Middle frontal gyrus (tissue), 1 donor: ENCODE results near the gene NETO1.

Source experiments
- DNase-seq: peaks from one replicate; pipeline ENCODE4 v3.0.0-alpha.2; 2015; ENCODE audit warnings: low spot score; ENCODE audit errors: extremely low spot score

NETO1 gene

GRCh38 chr18:72846736-72847533 lies 20.9 kb downstream of the NETO1 start:
- no peak for DNase-seq

GRCh38 chr18:72843743-72844142 lies 24.0 kb downstream of the NETO1 start:
- DNase-seq, result no peak

GRCh38 chr18:72840109-72840508 lies 27.7 kb downstream of the NETO1 start:
- no peak for DNase-seq

GRCh38 chr18:72834731-72835130 lies 33.1 kb downstream of the NETO1 start:
- DNase-seq, result no peak

- no peak for DNase-seq
These were observed 34.3 kb downstream of the NETO1 start for GRCh38 chr18:72833471-72833870.

GRCh38 chr18:72830109-72830508 lies 37.7 kb downstream of the NETO1 start:
- peak; percentile 82 for DNase-seq

- no peak for DNase-seq
These were observed 39.2 kb downstream of the NETO1 start for GRCh38 chr18:72828601-72829000.

- DNase-seq, result no peak
These were observed 41.1 kb downstream of the NETO1 start for GRCh38 chr18:72826736-72827135.

- no peak for DNase-seq
These were observed 44.4 kb downstream of the NETO1 start for GRCh38 chr18:72823345-72823744.

GRCh38 chr18:72822202-72822601 lies 45.6 kb downstream of the NETO1 start:
- DNase-seq, result no peak

- DNase-seq, result no peak
These were observed 47.2 kb downstream of the NETO1 start for GRCh38 chr18:72820571-72820970.

- DNase-seq, result no peak
These were observed 48.7 kb downstream of the NETO1 start for GRCh38 chr18:72819050-72819449.

- no peak for DNase-seq
These were observed 56.7 kb downstream of the NETO1 start for GRCh38 chr18:72811047-72811446.

GRCh38 chr18:72808680-72809079 lies 59.1 kb downstream of the NETO1 start:
- no peak for DNase-seq

- DNase-seq, result no peak
These were observed 68.7 kb downstream of the NETO1 start for GRCh38 chr18:72799106-72799505.

GRCh38 chr18:72783530-72783929 lies 84.3 kb downstream of the NETO1 start:
- DNase-seq, result no peak

- no peak for DNase-seq
These were observed 92.9 kb downstream of the NETO1 start for GRCh38 chr18:72774914-72775313.

- DNase-seq, result no peak
These were observed 94.9 kb downstream of the NETO1 start for GRCh38 chr18:72772916-72773315.

- DNase-seq, result no peak
These were observed 99.0 kb downstream of the NETO1 start for GRCh38 chr18:72768681-72769229.

GRCh38 chr18:72762515-72763122 lies 105.2 kb downstream of the NETO1 start:
- DNase-seq, result peak; percentile 48

GRCh38 chr18:72752220-72752619 lies 115.6 kb downstream of the NETO1 start:
- no peak for DNase-seq

- no peak for DNase-seq
These were observed 125.8 kb downstream of the NETO1 start for GRCh38 chr18:72742002-72742401.

- DNase-seq, result no peak
These were observed 129.7 kb downstream of the NETO1 start for GRCh38 chr18:72738136-72738535.
